HepG2 (cell line): ENCODE results near the gene IFIT5. TPM values are rescaled to one million over a fixed set of nuclear protein-coding genes. Genes with fewer than 3 reads are reported as not detected.

Source experiments
- KDM4B ChIP-seq: sonication (generic); formaldehyde crosslinking; IDR thresholded peaks from 2 replicates; pipeline ENCODE4 v1.4.0; 2020; ENCODE audit warnings: missing genetic modification reagents
- LRRFIP1 ChIP-seq: sonication (generic); formaldehyde crosslinking; conservative IDR thresholded peaks from 2 replicates; pipeline ENCODE4 v1.4.0; 2020; ENCODE audit warnings: missing genetic modification reagents
- MTF2 ChIP-seq: sonication (generic); formaldehyde crosslinking; IDR thresholded peaks from 2 replicates; pipeline ENCODE4 v1.5.0; 2020; ENCODE audit warnings: missing genetic modification reagents, borderline replicate concordance
- MXD1 ChIP-seq: sonication (generic); formaldehyde crosslinking; IDR thresholded peaks from 2 replicates; pipeline ENCODE4 v1.4.0; 2020; ENCODE audit warnings: mild to moderate bottlenecking, missing genetic modification reagents
- PCBP1 ChIP-seq: fragments of 200-400 bp; formaldehyde crosslinking; IDR thresholded peaks from 2 replicates; pipeline ENCODE4 v1.6.1; 2017; ENCODE audit warnings: mild to moderate bottlenecking, low read depth, low read length, borderline replicate concordance
- RARA ChIP-seq: IDR thresholded peaks from 2 replicates; pipeline ENCODE4 v1.6.1; 2016; ENCODE audit warnings: missing genetic modification reagents, missing compliant biosample characterization
- SIN3A ChIP-seq: IDR thresholded peaks from 2 replicates; pipeline ENCODE4 v1.6.1; 2011; ENCODE audit warnings: low read depth, mild to moderate bottlenecking, control low read depth, low read length, borderline replicate concordance
- SMARCC2 ChIP-seq: fragments of 450-650 bp; IDR thresholded peaks from 2 replicates; pipeline ENCODE4 v1.6.1; 2017; ENCODE audit warnings: antibody characterized with exemption, mild to moderate bottlenecking
- SOX13 ChIP-seq, 3 experiments: fragments of 450-650 bp in 1 of 3; sonication (generic) in 1 of 3; formaldehyde crosslinking in 1 of 3; IDR thresholded peaks in 2 of 3; conservative IDR thresholded peaks in 1 of 3; 2 replicates each; pipeline versions ENCODE4 v1.5.0 to v1.6.1; 2016 to 2020; ENCODE audit warnings: antibody characterized with exemption in 1 of 3, mild to moderate bottlenecking in 1 of 3, missing compliant biosample characterization in 1 of 3, missing genetic modification reagents in 1 of 3, moderate library complexity in 1 of 3
- SOX6 ChIP-seq, 2 experiments: fragments of 450-650 bp in 1 of 2; sonication (generic) in 1 of 2; formaldehyde crosslinking in 1 of 2; IDR thresholded peaks; 2 replicates each; pipeline versions ENCODE4 v1.4.0 to v1.6.1; 2017 to 2020; ENCODE audit warnings: antibody characterized with exemption in 1 of 2, mild to moderate bottlenecking in 1 of 2, missing genetic modification reagents in 1 of 2
- ZBTB44 ChIP-seq: sonication (generic); formaldehyde crosslinking; IDR thresholded peaks from 2 replicates; pipeline ENCODE4 v1.4.0; 2020; ENCODE audit warnings: missing genetic modification reagents
- ZFP82 ChIP-seq: sonication (generic); formaldehyde crosslinking; IDR thresholded peaks from 2 replicates; pipeline ENCODE4 v1.5.1; 2020; ENCODE audit warnings: mild to moderate bottlenecking, missing genetic modification reagents, borderline replicate concordance
- ZNF124 ChIP-seq: sonication (generic); formaldehyde crosslinking; IDR thresholded peaks from 2 replicates; pipeline ENCODE4 v1.4.0; 2020; ENCODE audit warnings: missing genetic modification reagents
- ZNF446 ChIP-seq: sonication (generic); formaldehyde crosslinking; IDR thresholded peaks from 2 replicates; pipeline ENCODE4 v1.5.0; 2020; ENCODE audit warnings: mild to moderate bottlenecking, missing genetic modification reagents
- ZNF496 ChIP-seq: sonication (generic); formaldehyde crosslinking; IDR thresholded peaks from 2 replicates; pipeline ENCODE4 v1.8.1; 2023; ENCODE audit warnings: mild to moderate bottlenecking, moderate library complexity, missing genetic modification reagents; ENCODE audit not compliant: insufficient replicate concordance
- ZNF530 ChIP-seq: sonication (generic); formaldehyde crosslinking; IDR thresholded peaks from 2 replicates; pipeline ENCODE4 v1.5.0; 2020; ENCODE audit warnings: low read depth, mild to moderate bottlenecking, missing genetic modification reagents
- ZNF552 ChIP-seq: sonication (generic); formaldehyde crosslinking; IDR thresholded peaks from 2 replicates; pipeline ENCODE4 v1.9.0; 2022; ENCODE audit warnings: missing genetic modification reagents, mild to moderate bottlenecking, borderline replicate concordance
- ZNF83 ChIP-seq: sonication (generic); formaldehyde crosslinking; IDR thresholded peaks from 2 replicates; pipeline ENCODE4 v1.4.0; 2020; ENCODE audit warnings: missing genetic modification reagents, mild to moderate bottlenecking, borderline replicate concordance
- polyA plus RNA-seq, 8 experiments: library from polyadenylated mRNA; depleted of rRNA in 3 of 8; stranded (reverse) in 7 of 8; unstranded in 1 of 8; fragments of >200 nt; fragmentation: Illumina TruSeq in 4 of 8; extraction: Trizol in 4 of 8; gene quantifications; 2 replicates each; pipeline versions ENCODE4 v1.2.1 to v1.2.3, GENCODE V29; 2011 to 2016; ENCODE audit warnings: low read depth in 4 of 8, missing spikeins in 1 of 8, mixed read lengths in 1 of 8; ENCODE audit not compliant: insufficient read depth in 1 of 8
- total RNA-seq, 5 experiments: library from RNA; depleted of rRNA; stranded (reverse); fragments of >200 nt; fragmentation: Illumina TruSeq; extraction: Trizol; gene quantifications; 2 replicates each; pipeline ENCODE4 v1.2.3, GENCODE V29; 2016; ENCODE audit warnings: low read depth in 1 of 5
- TF ChIP-seq, protein P1 (sequence below): sonication (generic); formaldehyde crosslinking; IDR thresholded peaks from 2 replicates; pipeline ENCODE4 v1.8.1; 2023; ENCODE audit warnings: mild to moderate bottlenecking, inconsistent platforms, moderate library complexity, missing genetic modification reagents, borderline replicate concordance
- TF ChIP-seq, protein P2 (sequence below): IDR thresholded peaks from 2 replicates; pipeline ENCODE4 v1.6.1; 2016; ENCODE audit warnings: low read depth

The IFIT5 gene
- total and polyA plus RNA-seq, 2 of the 13 experiments (the other 11 are each of a cell fraction or from before 2014, with no cell fraction given), result 2.2 to 8.3 TPM

DNA sequence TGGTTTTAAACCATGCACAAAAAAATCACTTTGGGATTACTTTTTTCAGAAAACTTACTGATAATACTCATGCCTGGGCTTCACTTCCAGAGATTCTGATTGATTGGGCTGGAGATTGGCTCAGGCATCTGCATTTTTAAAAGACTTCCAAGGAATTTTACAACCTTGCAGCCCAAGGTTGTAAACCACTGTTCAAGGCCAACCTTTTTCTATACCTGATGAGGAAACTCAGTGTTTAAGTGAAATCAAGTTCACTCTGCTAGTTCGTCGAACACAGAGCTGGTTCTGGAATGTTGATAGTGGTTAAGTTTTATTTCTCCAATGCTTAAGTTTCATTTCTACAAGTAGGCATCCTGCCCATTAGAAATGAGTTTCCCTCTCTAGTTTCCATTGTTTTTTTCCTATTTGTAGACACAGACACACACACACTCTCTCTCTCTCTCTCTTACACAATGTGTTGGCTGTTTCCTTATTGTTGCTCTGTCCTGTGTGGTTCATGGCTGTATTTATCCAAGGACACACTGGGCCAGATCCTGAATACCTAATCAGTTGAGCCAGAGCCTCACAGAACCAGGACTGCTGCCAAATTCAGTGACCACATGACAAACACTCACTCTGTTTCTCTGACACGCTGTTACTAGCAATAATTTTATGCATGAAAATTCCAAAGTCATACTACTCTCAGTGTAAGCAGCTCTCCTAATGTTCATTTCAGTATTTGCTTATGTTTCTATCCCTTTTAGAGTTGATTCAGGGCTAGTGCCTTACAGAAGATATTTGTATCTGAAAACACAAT, 40.3 kb upstream of the IFIT5 start (continued):
- TF ChIP-seq SOX13 (IDR thresholded peaks at IDR 0.05), result peak; percentile 100
- peak in 1 of 2 experiments; percentile 100; a peak in 2 of 4 replicates for TF ChIP-seq SOX13 (CRISPR knock-in tag; conservative IDR thresholded peaks at IDR 0.05 in 1 of 2, IDR thresholded peaks at IDR 0.05 in 1 of 2)
- no peak for TF ChIP-seq ZNF83 (CRISPR knock-in tag)
- TF ChIP-seq PCBP1, result no peak
- TF ChIP-seq ZNF446 (CRISPR knock-in tag), result no peak
- 0 out of 2 replicates have a peak, but pooled peaks have one; percentile 34 for TF ChIP-seq ZNF124
- no peak for TF ChIP-seq ZNF552 (CRISPR knock-in tag)
- no peak for TF ChIP-seq ZBTB44 (CRISPR knock-in tag)
- peak; percentile 77; the same call in 1 of the 2 replicates for TF ChIP-seq KDM4B
- no peak for TF ChIP-seq LRRFIP1
- no peak for TF ChIP-seq MXD1
- TF ChIP-seq SMARCC2, result no peak
- TF ChIP-seq MTF2 (CRISPR knock-in tag), result no peak
- peak; percentile 89 for TF ChIP-seq RARA (CRISPR knock-in tag)
- TF ChIP-seq, protein P1, sequence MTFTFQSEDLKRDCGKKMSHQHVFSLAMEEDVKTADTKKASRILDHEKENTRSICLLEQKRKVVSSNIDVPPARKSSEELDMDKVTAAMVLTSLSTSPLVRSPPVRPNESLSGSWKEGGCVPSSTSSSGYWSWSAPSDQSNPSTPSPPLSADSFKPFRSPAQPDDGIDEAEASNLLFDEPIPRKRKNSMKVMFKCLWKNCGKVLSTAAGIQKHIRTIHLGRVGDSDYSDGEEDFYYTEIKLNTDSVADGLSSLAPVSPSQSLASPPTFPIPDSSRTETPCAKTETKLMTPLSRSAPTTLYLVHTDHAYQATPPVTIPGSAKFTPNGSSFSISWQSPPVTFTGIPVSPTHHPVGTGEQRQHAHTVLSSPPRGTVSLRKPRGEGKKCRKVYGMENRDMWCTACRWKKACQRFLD (CRISPR knock-in tag), result no peak
- TF ChIP-seq, protein P2, sequence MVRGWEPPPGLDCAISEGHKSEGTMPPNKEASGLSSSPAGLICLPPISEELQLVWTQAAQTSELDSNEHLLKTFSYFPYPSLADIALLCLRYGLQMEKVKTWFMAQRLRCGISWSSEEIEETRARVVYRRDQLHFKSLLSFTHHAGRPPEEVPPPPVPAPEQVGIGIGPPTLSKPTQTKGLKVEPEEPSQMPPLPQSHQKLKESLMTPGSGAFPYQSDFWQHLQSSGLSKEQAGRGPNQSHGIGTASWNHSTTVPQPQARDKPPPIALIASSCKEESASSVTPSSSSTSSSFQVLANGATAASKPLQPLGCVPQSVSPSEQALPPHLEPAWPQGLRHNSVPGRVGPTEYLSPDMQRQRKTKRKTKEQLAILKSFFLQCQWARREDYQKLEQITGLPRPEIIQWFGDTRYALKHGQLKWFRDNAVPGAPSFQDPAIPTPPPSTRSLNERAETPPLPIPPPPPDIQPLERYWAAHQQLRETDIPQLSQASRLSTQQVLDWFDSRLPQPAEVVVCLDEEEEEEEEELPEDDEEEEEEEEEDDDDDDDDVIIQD, result 0 out of 2 replicates have a peak, but pooled peaks have one; percentile 39
- TF ChIP-seq ZFP82, result no peak; the same call in 1 of the 2 replicates
- 0 out of 2 replicates have a peak, but pooled peaks have one; percentile 34 for TF ChIP-seq SIN3A
- TF ChIP-seq ZNF530 (CRISPR knock-in tag), result no peak
- TF ChIP-seq SOX6 (IDR thresholded peaks at IDR 0.05), result no peak; the same call in 1 of the 2 replicates
- peak; percentile 100 for TF ChIP-seq SOX6 (CRISPR knock-in tag; IDR thresholded peaks at IDR 0.05)
- no peak for TF ChIP-seq ZNF496
